ENCODE data around the gene NFIB.

The NFIB gene

GRCh38 chr9:14107495-14107894 is 206.4 kb downstream of the NFIB start:
- DNase-seq (ENCODE audit: low spot score) = no peak
- in situ Hi-C loops (cut with MboI; ENCODE audit: low sequenced_read_pairs, unreplicated experiment) = no loop called here
- TF ChIP-seq CTCF (IDR thresholded peaks at IDR 0.05; ENCODE audit: borderline replicate concordance, control extremely low read depth, extremely low read depth, insufficient read depth, missing control alignments) = no peak

DNA sequence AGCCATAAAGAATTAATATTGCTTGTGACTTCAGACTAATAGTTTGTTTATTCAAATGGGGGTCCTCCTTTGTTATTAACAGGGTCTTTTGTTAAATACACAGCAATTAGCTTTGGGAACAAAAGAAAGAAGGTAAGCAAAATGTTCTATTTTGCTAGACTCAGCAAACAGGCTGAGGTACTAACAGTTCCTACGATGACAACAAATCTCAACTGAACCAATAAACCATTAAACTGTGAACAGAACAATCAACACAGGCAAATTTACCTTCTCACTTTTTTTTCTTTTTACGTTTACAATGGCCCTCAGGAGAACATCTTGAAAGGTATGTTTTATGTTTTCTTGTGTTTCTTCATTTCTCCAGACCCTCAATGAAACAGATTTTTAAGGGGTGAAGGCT is 207.2 kb downstream of the NFIB start:
- in situ Hi-C loops (cut with MboI; ENCODE audit: low sequenced_read_pairs, unreplicated experiment) = no loop called here
- no peak for DNase-seq (ENCODE audit: low spot score)
- no peak for TF ChIP-seq CTCF (IDR thresholded peaks at IDR 0.05; ENCODE audit: borderline replicate concordance, control extremely low read depth, extremely low read depth, insufficient read depth, missing control alignments)

DNA sequence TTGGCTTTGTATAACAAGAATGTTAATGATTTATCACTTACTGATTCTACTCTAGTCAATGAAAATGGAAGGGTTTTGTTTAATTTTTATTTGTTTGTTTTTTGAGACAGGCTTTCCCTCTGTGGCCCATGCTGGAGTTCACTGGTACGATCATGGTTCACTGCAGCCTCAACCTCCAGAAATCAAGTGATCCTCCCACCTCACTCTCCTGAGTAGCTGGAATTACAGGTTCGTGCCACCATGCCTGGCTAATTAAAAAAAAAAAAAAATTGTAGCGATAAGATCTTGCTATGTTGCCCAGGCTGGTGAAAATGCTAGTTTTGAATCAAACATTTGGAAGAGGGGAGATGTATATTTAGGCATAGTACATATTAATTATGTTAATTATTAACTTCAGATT is 209.4 kb downstream of the NFIB start:
- TF ChIP-seq CTCF (IDR thresholded peaks at IDR 0.05; ENCODE audit: borderline replicate concordance, control extremely low read depth, extremely low read depth, insufficient read depth, missing control alignments) = no peak
- in situ Hi-C loops (cut with MboI; ENCODE audit: low sequenced_read_pairs, unreplicated experiment) = no loop called here
- DNase-seq (ENCODE audit: low spot score) = no peak

DNA sequence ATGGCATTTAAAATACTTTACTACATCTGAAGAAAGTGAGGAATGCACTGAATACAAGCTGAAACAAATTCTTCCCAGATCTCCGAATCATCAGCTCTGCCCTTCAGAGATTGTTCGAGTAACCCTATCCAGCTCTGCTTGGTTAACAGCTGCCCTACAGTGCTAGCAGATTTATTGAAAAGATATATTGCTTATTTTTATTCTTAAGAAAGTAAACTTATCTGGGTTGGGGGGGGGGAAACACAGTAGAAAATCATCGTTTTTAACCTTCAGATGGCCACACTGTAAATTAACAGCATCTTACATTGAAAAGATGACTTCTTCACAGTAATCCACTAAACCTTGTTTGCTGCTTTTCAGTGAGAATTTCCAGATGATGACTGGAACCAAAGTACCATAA is 210.8 kb downstream of the NFIB start:
- no peak for TF ChIP-seq CTCF (IDR thresholded peaks at IDR 0.05; ENCODE audit: borderline replicate concordance, control extremely low read depth, extremely low read depth, insufficient read depth, missing control alignments)
- in situ Hi-C loops (cut with MboI; ENCODE audit: low sequenced_read_pairs, unreplicated experiment) = no loop called here
- no peak for DNase-seq (ENCODE audit: low spot score)

GRCh38 chr9:14099737-14100136 is 214.2 kb downstream of the NFIB start:
- in situ Hi-C loops (cut with MboI; ENCODE audit: low sequenced_read_pairs, unreplicated experiment) = no loop called here
- no peak for DNase-seq (ENCODE audit: low spot score)
- TF ChIP-seq CTCF (IDR thresholded peaks at IDR 0.05; ENCODE audit: borderline replicate concordance, control extremely low read depth, extremely low read depth, insufficient read depth, missing control alignments) = no peak

DNA sequence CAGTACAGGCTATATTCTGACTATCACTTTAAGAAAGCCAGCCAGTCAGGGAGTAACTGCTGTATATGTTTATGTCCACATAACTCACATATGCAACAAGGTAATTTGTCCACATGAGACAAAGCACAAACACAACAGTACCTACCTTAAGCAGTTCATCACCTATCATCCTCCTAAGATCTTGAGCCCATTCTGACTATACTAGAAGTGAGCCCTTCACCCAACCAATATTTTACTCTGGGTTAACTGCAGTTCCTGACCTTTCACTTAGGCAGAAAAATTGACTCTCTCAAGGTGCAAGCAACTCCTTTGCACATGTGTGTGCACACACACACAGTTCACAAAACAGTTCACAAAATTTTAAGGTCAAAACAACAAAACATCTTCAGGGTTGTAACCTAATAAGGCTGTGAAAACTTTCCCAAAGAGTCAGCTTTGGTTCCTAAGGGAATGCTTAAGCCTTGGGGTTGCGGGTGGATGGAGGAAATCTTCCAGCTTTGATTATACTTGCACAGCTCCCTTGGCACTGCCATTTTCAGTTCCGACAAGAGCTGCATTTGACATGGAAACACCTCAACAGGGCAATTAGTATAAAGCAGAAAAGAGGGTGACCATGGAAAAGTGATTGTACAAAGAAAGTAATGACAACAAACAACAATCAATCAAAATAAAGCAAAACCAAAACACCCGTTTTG is 215.3 kb downstream of the NFIB start:
- DNase-seq (ENCODE audit: low spot score) = no peak
- in situ Hi-C loops (cut with MboI; ENCODE audit: low sequenced_read_pairs, unreplicated experiment) = no loop called here
- no peak for TF ChIP-seq CTCF (IDR thresholded peaks at IDR 0.05; ENCODE audit: borderline replicate concordance, control extremely low read depth, extremely low read depth, insufficient read depth, missing control alignments)
